ENCODE data around the gene IQGAP3.

The IQGAP3 gene

DNA sequence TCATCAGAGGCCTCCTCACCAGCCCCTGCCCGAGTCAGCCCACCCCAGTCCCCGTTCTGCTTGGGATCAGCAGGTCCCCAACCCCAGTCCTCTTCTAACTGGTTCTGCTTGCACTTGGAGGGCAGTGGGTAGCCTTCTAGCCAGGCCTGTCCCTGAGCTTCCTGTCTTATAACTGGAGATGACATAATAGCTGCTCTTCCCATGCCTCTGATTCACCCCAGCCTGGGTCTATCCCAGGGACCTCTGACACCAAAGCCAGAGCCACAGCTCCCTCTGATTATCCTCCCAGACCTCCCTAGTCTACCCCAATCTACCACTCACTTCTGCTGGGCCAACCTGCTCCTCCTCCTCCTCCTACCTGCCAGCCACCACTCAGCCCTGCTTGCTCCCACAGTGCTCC, 31.4 kb downstream of the IQGAP3 start:
- peak; percentile 33 for DNase-seq (ENCODE audit: low spot score)

DNA sequence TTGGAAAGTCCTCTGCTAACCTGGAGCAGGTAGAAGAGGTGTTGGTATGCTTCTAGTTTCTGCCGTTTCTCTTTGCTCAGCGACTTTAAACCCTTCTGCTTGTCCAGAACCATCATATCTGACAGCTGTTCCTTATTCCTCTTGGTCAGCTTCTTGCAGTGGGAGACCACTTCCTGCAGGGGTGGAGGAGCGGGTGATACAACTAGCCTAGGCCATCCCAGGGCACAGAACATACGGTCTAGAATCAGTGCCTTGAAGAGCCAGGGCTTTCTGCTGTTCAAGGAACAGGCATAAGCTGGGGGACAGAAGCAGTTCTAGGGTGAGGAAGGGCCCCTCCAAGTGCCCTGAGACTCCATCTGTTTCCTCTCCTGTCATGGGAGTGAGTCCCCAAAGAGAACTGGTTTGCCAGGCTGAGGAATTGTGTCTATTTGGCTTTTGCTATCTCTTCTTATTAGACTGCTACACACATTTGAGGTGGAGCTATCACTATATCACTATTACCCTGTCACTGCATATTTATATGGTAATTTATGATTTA, 32.5 kb downstream of the IQGAP3 start:
- DNase-seq (ENCODE audit: low spot score), result no peak

DNA sequence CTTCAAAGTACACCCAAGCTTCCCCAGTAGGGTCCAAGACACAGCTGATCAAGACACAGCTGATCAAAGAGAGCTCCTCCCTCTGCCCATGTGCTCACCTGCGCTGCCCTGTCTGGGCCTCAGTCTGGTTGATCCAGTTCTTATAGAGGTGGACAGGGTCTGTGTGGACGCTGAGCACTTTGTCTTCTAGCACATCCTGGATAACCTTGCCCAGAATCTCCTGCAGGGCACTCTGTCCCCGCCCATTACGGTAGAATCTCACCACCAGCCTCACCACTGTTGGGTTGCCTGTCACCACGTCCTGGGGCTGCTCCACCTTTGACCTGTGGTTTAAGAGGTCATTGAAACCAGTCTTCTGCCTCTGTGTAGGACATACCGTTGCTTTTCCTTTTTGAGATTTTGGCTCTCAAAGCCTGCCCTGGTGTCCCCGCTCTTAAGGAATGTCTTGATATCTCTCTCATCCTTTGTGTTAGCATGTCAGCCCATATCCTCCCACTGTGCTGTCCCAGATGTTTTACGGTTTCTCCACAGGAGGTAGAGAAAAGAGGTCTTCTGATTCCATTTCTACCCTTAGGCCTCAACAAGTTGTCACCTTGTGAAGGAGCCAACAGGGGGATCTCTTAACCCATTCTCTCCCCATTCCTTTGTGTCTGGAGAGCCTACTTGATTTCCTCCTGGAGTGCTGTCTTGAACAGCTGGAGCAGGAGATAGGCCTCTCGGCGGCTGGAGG, 33.5 kb downstream of the IQGAP3 start:
- DNase-seq (ENCODE audit: low spot score), result no peak

- DNase-seq (ENCODE audit: low spot score), result no peak
These were observed 35.3 kb downstream of the IQGAP3 start for GRCh38 chr1:156537027-156537426.

- DNase-seq (ENCODE audit: low spot score), result no peak
These were observed 37.8 kb downstream of the IQGAP3 start for GRCh38 chr1:156534424-156535060.

DNA sequence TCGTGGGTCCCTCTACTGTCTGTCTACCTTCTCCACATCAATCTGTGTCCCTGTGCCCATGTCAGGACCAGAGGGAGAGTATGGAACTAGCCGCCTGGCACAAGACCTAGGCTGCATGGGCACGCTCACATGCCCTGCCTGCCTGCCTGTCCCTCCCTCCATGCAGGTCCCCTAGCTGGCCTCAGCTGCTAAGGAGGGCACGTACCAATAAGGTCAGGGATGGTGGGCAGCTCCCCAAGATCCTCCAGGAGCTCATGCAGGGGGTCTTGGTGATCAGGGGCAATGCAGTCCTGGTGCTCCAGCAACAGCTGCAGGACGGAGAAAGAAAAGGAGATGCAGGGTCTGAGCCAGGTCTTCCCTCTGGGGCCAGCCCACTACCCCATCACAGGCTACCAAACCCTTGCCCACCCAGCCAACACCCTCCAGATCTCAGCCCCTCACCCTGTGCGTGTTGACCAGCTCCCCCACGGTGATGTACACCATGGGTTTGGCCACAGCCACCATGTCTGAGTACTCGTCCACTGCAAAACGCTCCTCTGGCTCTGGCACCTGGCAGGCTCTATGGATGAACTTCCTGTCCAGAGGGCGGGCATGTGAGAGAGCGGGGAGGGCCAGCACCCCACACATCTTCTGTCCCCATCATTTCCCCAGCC, 38.7 kb downstream of the IQGAP3 start:
- DNase-seq (ENCODE audit: low spot score), result no peak

DNA sequence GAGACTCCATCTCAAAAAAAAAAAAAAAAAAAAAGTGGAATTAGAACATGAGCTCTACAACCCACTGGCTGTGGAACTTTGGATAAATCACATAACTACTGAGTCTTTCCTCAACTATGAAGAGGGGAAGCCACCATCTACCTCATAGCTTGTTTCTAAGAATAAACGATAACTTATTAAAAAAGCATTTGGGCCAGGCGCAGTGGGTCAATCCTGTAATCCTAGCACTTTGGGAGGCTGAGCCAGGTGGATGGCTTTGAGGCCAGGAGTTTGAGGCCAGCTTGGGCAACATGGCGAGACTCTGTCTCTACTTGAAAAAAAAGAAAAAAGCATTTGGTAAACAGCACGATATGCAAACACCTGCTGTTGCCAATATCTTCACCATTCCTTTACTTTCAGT, 40.0 kb downstream of the IQGAP3 start:
- no peak for DNase-seq (ENCODE audit: low spot score)

DNA sequence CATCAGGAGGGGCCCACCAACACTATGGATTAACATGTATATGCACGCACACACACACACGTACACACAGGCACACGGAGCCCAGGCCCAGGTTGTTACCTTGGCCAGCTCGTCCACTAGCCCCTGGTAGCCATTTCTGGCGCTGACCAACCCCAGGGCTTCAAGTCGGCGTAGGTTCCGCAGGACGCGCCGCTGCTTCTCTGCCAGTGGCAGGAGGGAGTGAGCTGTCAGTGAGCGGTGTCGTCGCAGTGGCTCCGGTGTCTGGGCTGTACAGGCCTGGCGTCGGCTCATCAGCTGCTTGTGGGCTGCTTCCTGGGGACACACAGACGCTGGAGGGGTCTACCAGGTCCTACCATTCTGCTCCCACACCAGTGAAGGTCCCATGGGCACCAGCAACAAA, 42.4 kb downstream of the IQGAP3 start:
- no peak for DNase-seq (ENCODE audit: low spot score)

GRCh38 chr1:156528875-156529425, 43.4 kb downstream of the IQGAP3 start:
- no peak for DNase-seq (ENCODE audit: low spot score)

- no peak for DNase-seq (ENCODE audit: low spot score)
These were observed 44.1 kb downstream of the IQGAP3 start for GRCh38 chr1:156528231-156528630.

GRCh38 chr1:156527584-156527983, 44.8 kb downstream of the IQGAP3 start:
- no peak for DNase-seq (ENCODE audit: low spot score)

- DNase-seq (ENCODE audit: low spot score), result no peak
These were observed 46.4 kb downstream of the IQGAP3 start for GRCh38 chr1:156525856-156526489.

- no peak for DNase-seq (ENCODE audit: low spot score)
These were observed 47.3 kb downstream of the IQGAP3 start for GRCh38 chr1:156525071-156525501.

GRCh38 chr1:156524481-156524869, 47.9 kb downstream of the IQGAP3 start:
- DNase-seq (ENCODE audit: low spot score), result no peak

DNA sequence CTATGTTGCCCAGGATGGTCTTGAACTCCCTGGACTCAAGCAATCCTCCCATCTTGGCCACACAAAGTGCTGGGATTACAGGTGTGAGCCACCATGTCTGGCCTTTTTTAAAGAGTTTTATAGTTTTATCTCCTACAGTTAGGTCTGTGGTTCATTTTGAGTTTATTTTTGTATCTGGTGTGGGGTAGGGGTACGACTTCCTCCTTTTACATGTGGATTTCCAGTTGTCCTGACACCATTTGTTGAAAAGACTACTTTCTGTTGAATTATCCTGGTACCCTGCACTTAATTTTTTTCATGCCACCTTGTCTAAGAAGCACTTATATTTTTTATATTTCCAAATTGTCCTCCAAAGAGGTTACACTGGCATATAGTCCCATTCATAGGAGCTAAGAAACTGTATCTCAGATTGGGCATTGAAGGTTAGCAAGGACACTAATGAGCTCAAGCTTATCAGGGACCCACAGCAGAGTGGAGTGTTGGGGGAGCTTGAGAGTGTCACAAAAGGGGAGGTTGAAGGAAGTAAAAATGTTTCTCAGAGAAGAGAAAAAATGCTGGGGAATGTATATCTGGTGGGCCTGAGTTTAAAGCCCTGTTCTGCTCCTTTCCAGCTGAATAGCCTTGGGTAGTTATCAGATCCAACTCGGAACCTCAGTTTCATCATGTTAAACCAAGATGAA, 48.4 kb downstream of the IQGAP3 start:
- DNase-seq (ENCODE audit: low spot score), result no peak

DNA sequence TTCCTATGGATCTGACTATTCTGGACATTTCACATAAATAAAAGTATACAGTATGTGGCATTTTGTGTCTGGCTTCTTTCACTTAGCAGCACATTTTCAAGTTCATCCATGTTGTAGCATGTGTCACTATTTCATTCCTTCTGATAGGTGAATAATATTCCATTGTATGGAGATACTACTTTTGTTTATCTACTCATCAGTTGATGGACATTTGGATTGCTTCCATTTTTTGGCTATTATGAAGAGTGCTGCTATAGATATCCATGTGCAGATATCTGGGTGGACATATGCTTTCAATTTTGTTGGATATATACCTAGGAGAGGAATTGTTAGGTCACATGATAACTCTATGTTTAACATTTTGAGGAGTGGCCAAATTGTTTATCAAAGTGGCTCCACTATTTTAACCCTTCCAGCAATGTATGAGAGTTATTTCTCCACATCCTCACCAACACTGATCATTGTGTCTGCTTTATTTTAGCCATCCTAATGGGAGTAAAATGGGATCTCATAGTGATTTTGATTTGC, 49.9 kb downstream of the IQGAP3 start:
- no peak for DNase-seq (ENCODE audit: low spot score)

GRCh38 chr1:156517748-156518147, 54.6 kb downstream of the IQGAP3 start:
- no peak for DNase-seq (ENCODE audit: low spot score)

DNA sequence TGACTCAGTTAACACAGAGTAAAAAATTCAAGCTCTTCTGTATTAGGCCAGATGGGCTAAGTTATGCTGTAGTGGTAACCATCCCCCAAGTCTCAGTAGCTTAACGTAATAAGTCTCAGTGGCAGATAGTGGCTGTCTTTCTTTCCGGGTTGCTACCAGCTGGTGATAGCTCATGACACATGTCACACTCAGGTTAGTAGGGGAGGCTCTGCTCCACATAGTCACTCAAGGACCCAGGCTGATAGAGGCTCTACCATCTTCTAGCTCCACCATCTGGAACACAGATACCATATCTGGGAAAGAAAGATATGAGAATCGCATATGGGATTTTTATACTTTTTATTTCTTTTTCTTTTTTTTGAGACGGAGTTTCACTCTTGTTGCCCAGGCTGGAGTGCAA, 55.5 kb downstream of the IQGAP3 start:
- no peak for DNase-seq (ENCODE audit: low spot score)

DNA sequence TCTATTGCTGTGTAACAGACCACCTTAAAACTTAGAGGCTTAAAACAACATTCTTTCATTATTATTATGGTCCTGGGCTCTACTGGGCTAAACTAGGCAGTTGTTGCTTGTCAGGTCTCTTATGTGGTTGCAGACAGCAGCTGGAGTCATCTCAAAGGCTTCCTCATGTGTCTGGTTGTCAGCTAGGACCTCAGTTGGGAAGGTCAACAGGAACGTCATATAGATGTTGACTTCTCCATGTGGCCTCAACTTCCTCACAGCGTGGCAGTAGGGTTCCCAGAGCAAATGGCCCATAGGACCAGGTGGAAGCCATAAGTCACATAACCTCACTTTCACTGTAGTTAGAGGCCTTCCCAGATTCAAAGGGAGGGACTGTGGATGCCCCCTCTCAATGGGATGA, 56.4 kb downstream of the IQGAP3 start:
- no peak for DNase-seq (ENCODE audit: low spot score)

DNA sequence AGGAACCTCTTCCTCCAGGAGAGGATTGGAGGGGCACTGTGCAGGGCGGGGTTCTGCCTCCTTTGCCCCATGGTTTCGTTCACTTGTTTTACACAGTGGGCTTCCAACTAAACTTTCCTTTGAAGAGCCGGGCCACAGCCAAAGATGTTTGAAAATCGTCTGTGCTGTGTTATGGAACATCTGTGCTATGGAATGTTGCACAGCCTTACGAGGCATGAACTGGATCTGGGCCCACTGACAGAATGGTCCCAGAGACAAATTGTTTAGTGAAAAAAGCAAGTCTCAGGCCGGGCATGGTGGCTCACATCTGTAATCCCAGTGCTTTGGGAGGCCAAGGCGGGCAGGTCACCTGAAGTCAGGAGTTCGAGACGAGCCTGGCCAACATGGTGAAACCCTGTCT, 59.2 kb downstream of the IQGAP3 start:
- no peak for DNase-seq (ENCODE audit: low spot score)

DNA sequence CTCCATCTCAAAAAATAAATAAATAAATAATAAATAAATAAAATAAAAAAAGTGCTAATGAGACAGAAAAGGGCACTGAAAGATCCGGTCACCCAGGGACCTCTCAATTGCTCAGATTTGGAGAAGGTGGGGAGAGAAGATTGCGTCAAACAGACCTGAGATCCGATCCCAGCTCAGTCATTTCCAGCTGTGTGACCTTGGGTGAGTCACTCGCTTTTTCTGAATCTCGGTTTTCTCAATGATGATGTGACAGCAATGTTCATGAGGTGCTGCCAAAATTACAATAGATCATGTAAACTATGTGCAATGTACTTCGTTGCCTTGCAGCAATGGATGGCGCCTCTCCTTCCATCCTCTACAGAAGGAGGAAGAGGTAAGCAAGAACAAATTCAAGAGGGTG, 60.7 kb downstream of the IQGAP3 start:
- DNase-seq (ENCODE audit: low spot score), result no peak

Measured in AG08395 (cell line).